Testis (tissue), 3 donors: Measurements from ENCODE around the gene SPG11. TPM values are rescaled to one million over a fixed set of nuclear protein-coding genes. Genes with fewer than 3 reads are reported as not detected.
A peak's percentile ranks its signal among the peaks of the same experiment; 100 is the strongest.

Experiments used
- DNase-seq: peaks from one replicate; pipeline ENCODE4 v3.0.0-alpha.2; 2019
- H3K27ac ChIP-seq, 2 donors: fragments of 200-600 bp; sonication (generic); one replicate each; pipeline ENCODE4 v1.5.1; 2019
- H3K27me3 ChIP-seq: fragments of 200-600 bp; sonication (generic); one replicate; pipeline ENCODE4 v1.5.1; 2019
- H3K36me3 ChIP-seq: fragments of 200-600 bp; sonication (generic); one replicate; pipeline ENCODE4 v1.5.1; 2017; ENCODE audit warnings: low read depth; ENCODE audit errors: missing control alignments
- H3K4me1 ChIP-seq: fragments of 200-600 bp; sonication (generic); one replicate; pipeline ENCODE4 v1.5.1; 2019
- H3K4me3 ChIP-seq, 2 donors: fragments of 200-600 bp; sonication (generic); one replicate each; pipeline ENCODE4 v1.5.1; 2017 to 2019
- H3K9me3 ChIP-seq: fragments of 200-600 bp; sonication (generic); one replicate; pipeline ENCODE4 v1.5.1; 2017
- POLR2A ChIP-seq: fragments of 450-650 bp; IDR thresholded peaks from one replicate; pipeline ENCODE4 v1.6.1; 2017; ENCODE audit warnings: antibody characterized with exemption, mild to moderate bottlenecking, moderate library complexity
- WGBS, 2 donors: methylation state at CpG; one replicate each; pipeline ENCODE4 v1.1.5; 2018; 5-methylcytosine and 5-hydroxymethylcytosine counted together
- intact Hi-C: fragments of 100-400 bp; cut with DNase I; formaldehyde crosslinking; loops from one replicate; pipeline ENCODE4 v1.15.1; 2023; ENCODE audit warnings: low total_unique reads
- polyA plus RNA-seq: library from polyadenylated mRNA; stranded (reverse); fragments of 350-450 nt; fragmentation: Illumina TruSeq; extraction: RNeasy Lipid Tissue Mini Kit (QIAGEN cat#74804); gene quantifications from one replicate; pipeline ENCODE4 v1.2.3, GENCODE V29; 2014; ENCODE audit warnings: low read depth, low replicate concordance; ENCODE audit not compliant: insufficient read depth
- total RNA-seq, 2 donors: library from RNA; depleted of rRNA; stranded (reverse); fragments of >200 nt; gene quantifications; one replicate each; pipeline ENCODE4 v1.2.3, GENCODE V29; 2016
- TF ChIP-seq, protein P1 (sequence below), 3 experiments: fragments of 450-650 bp in 2 of 3; fragments of 200-600 bp in 1 of 3; sonication (generic) in 1 of 3; IDR thresholded peaks; one replicate each; pipeline ENCODE4 v1.5.1; 2016 to 2019; ENCODE audit warnings: antibody characterized with exemption in 3 of 3, mild to moderate bottlenecking in 2 of 3, moderate library complexity in 1 of 3

Gene SPG11
- total and polyA plus RNA-seq, 3 donors from 2014 or later: 89.6 to 137 (median 127) TPM

- H3K4me1 ChIP-seq: no peaks in the 10 kb centered on the region
- TF ChIP-seq POLR2A: no peak
- TF ChIP-seq, protein P1, sequence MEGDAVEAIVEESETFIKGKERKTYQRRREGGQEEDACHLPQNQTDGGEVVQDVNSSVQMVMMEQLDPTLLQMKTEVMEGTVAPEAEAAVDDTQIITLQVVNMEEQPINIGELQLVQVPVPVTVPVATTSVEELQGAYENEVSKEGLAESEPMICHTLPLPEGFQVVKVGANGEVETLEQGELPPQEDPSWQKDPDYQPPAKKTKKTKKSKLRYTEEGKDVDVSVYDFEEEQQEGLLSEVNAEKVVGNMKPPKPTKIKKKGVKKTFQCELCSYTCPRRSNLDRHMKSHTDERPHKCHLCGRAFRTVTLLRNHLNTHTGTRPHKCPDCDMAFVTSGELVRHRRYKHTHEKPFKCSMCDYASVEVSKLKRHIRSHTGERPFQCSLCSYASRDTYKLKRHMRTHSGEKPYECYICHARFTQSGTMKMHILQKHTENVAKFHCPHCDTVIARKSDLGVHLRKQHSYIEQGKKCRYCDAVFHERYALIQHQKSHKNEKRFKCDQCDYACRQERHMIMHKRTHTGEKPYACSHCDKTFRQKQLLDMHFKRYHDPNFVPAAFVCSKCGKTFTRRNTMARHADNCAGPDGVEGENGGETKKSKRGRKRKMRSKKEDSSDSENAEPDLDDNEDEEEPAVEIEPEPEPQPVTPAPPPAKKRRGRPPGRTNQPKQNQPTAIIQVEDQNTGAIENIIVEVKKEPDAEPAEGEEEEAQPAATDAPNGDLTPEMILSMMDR (IDR thresholded peaks at IDR 0.05): no peak
- WGBS, 2 donors: 63 to 64% methylated on average over 1 of the region's 1 CpG
- H3K9me3 ChIP-seq: no peaks in the 10 kb centered on the region
- no peaks in the 10 kb centered on the region for H3K36me3 ChIP-seq
- no peak overlapping the region for H3K4me3 ChIP-seq
- no peak for DNase-seq
- no peak overlapping the region for H3K27ac ChIP-seq
- H3K27me3 ChIP-seq: no peaks in the 10 kb centered on the region
- intact Hi-C loops: no loop called here
These were observed 68.2 kb downstream of the SPG11 start for GRCh38 chr15:44595246-44595645.

DNA sequence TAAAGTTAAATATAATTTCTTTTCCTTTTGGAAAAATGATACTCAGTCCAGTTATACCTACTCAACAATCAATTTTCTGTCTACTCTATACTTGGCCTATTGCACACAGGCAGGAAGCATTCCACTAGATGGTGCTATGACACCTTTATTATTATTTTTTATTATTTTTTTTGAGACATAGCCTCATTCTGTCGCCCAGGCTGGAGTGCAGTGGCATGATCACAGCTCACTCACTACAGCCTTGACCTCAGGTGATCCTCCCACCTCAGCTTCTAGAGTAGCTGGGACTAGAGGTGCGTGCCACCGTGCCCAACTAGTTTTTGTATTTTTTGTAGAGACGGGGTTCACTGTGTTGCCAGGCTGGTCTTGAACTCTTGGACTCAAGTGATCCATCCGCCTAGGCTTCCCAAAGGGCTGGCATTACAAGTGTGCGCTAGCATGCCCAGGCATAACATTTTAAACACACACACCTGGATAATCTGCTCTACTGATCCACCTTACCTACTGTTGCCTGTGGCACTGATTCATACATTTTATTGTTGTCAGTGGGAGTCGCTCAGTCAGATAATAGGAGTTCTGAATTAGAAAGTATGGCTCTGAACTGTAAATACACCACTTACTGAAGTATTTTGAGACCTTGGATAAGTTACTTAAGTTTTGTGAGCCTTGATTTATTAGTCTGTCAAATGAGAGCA lies 70.3 kb downstream of the SPG11 start:
- Histone ChIP-seq H3K4me3 (no peak overlapping the region), H3K27ac (no peak overlapping the region), H3K4me1 (no peaks in the 10 kb centered on the region), H3K27me3 (no peaks in the 10 kb centered on the region), H3K36me3 (no peaks in the 10 kb centered on the region), H3K9me3 (no peaks in the 10 kb centered on the region)
- intact Hi-C loops: no loop called here
- WGBS, 2 donors: 76 to 82% methylated on average over 7 of the region's 7 CpGs
- DNase-seq: no peak
- TF ChIP-seq, protein P1 (IDR thresholded peaks at IDR 0.05): peak in 1 of 3 experiments; percentile 35
- TF ChIP-seq POLR2A: no peak

DNA sequence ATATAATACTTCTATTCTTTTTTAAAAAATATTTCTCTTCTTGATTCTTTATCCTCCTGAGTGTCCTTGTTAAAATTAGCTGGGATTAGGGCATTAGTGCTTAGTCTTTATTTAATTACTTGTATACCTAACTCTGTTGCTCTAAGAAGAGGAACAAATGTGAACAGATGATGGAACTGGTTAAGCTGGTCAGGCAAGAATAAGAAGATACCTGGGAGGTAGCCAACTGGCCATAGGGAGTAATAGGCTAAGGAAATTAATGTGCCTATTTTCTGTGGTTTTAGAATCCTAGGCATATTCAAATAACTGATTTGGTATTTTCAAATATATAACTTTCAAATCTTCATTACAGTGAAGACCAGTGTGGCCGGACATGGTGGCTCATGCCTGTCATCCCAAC lies 72.1 kb downstream of the SPG11 start:
- WGBS, 2 donors: 100% methylated on average over 1 of the region's 1 CpG
- Histone ChIP-seq H3K4me3 (no peak overlapping the region), H3K27ac (no peak overlapping the region), H3K9me3 (no peaks in the 10 kb centered on the region), H3K27me3 (no peaks in the 10 kb centered on the region), H3K4me1 (no peaks in the 10 kb centered on the region), H3K36me3 (no peaks in the 10 kb centered on the region)
- intact Hi-C loops: no loop called here
- no peak for DNase-seq
- TF ChIP-seq, protein P1 (IDR thresholded peaks at IDR 0.05): no peak
- no peak for TF ChIP-seq POLR2A

DNA sequence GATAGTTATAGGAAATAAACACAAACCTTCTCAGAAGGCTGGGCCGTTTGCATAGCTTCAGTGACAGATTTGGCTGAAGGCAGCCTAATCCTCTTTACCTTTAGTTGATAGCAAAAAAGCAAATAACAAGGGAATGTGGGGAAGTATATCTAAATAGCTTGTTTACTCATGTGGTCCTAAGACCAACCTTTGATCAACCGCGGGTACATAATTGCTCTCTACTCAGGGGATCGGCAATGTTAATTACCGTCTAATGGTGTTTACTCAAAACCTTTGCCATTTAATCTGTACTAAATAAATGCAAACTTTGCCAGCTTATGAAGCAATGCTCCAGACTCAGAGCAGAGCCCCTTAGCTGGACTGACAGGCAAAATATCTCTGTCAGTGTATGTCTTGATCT lies 74.9 kb downstream of the SPG11 start:
- Histone ChIP-seq H3K36me3 (no peaks in the 10 kb centered on the region), H3K4me3 (no peak overlapping the region), H3K4me1 (no peaks in the 10 kb centered on the region), H3K27me3 (no peaks in the 10 kb centered on the region), H3K9me3 (no peaks in the 10 kb centered on the region), H3K27ac (no peak overlapping the region)
- intact Hi-C loops: no loop called here
- TF ChIP-seq, protein P1 (IDR thresholded peaks at IDR 0.05): no peak
- no peak for TF ChIP-seq POLR2A
- no peak for DNase-seq
- 82 to 91% methylated on average over 5 of the region's 5 CpGs for WGBS, 2 donors

DNA sequence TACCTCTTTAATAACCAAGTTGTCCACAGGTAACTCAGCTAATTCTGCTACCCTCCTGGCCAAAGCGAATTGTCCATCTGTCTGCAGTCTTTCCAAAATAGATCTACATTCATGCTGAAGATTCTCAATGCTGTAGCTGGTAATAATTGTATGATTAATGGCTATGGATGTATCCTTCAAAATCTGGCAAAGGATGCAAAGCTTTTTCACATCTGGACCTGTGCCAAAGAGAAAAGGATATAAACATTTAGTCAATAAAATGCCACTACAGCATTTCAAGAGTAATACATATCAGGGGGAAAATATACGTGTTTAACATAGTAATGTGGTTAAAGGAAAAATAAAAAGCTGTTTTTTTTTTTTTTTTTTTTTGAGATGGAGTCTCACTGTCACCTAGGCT lies 77.8 kb downstream of the SPG11 start:
- DNase-seq: no peak
- Histone ChIP-seq H3K36me3 (no peaks in the 10 kb centered on the region), H3K4me1 (no peaks in the 10 kb centered on the region), H3K9me3 (no peaks in the 10 kb centered on the region), H3K4me3 (no peak overlapping the region), H3K27me3 (no peaks in the 10 kb centered on the region), H3K27ac (no peak overlapping the region)
- no peak for TF ChIP-seq POLR2A
- TF ChIP-seq, protein P1 (IDR thresholded peaks at IDR 0.05): no peak
- intact Hi-C loops: no loop called here
- WGBS, 2 donors: 91 to 95% methylated on average over 2 of the region's 2 CpGs
